Neural cell (in vitro differentiated cells): ENCODE results near the gene GCK. TPM values are rescaled to one million over a fixed set of nuclear protein-coding genes. Genes with fewer than 3 reads are reported as not detected.
"Not testable (repeated sequence)": the region's sequence is repeated elsewhere in the genome, so short reads cannot be mapped to it uniquely, and the experiment has no call there.

Experiments used
- H2AFZ ChIP-seq: fragments of 200-600, 300-800 bp; sonication (generic), shearing (Covaris generic); 2 replicates; pipeline ENCODE4 v1.6.0; 2014; ENCODE audit warnings: low read depth, mild to moderate bottlenecking, antibody characterized with exemption, low read length, moderate library complexity
- H3F3A ChIP-seq: fragments of 200-600 bp; shearing (Covaris generic); 2 replicates; pipeline ENCODE4 v1.6.1; 2016; ENCODE audit warnings: mild to moderate bottlenecking, moderate library complexity, mixed read lengths, antibody characterized with exemption, low read length; ENCODE audit not compliant: insufficient read depth, poor library complexity, severe bottlenecking
- H3K27ac ChIP-seq: fragments of 200-600, 300-800 bp; sonication (generic), shearing (Covaris generic); 2 replicates; pipeline ENCODE4 v1.5.1; 2014; ENCODE audit warnings: mild to moderate bottlenecking, low read length, moderate library complexity
- H3K27me3 ChIP-seq: fragments of 300-800, 200-600 bp; sonication (generic), shearing (Covaris generic); 2 replicates; pipeline ENCODE4 v1.6.0; 2014; ENCODE audit warnings: mild to moderate bottlenecking, low read depth, low read length, moderate library complexity; ENCODE audit not compliant: insufficient read depth
- H3K36me3 ChIP-seq: fragments of 300-800, 200-600 bp; sonication (generic), shearing (Covaris generic); 2 replicates; pipeline ENCODE4 v1.5.1; 2014; ENCODE audit warnings: mild to moderate bottlenecking, antibody characterized with exemption, low read length, moderate library complexity; ENCODE audit not compliant: insufficient read depth
- H3K4me2 ChIP-seq: fragments of 300-800, 200-600 bp; sonication (generic), shearing (Covaris generic); 2 replicates; pipeline ENCODE4 v1.6.0; 2014; ENCODE audit warnings: mild to moderate bottlenecking, low read length
- H3K4me3 ChIP-seq: fragments of 300-800, 200-600 bp; sonication (generic), shearing (Covaris generic); 2 replicates; pipeline ENCODE4 v1.5.1; 2014; ENCODE audit warnings: mild to moderate bottlenecking, low read length, moderate library complexity
- H3K79me2 ChIP-seq: fragments of 200-600 bp; shearing (Covaris generic); replicated peaks from 2 replicates; pipeline ENCODE4 v1.6.0; 2014; ENCODE audit warnings: mild to moderate bottlenecking, low read length, moderate library complexity; ENCODE audit not compliant: insufficient read depth
- H3K9ac ChIP-seq: fragments of 300-800, 200-600 bp; sonication (generic), shearing (Covaris generic); 2 replicates; pipeline ENCODE4 v1.6.1; 2016; ENCODE audit warnings: mild to moderate bottlenecking, low read length, mixed read lengths
- H3K9me2 ChIP-seq: fragments of 200-600 bp; shearing (Covaris generic); 2 replicates; pipeline ENCODE4 v1.6.1; 2016; ENCODE audit warnings: mild to moderate bottlenecking, low read length, mixed read lengths; ENCODE audit not compliant: insufficient read depth
- H3K9me3 ChIP-seq: fragments of 200-600, 300-800 bp; sonication (generic), shearing (Covaris generic); 2 replicates; pipeline ENCODE4 v1.6.1; 2016; ENCODE audit warnings: mild to moderate bottlenecking, mixed run types, low read length, moderate library complexity, mixed read lengths
- H4K20me1 ChIP-seq: fragments of 200-600 bp; shearing (Covaris generic); 2 replicates; pipeline ENCODE4 v1.6.1; 2016; ENCODE audit warnings: mild to moderate bottlenecking, mixed run types; ENCODE audit not compliant: insufficient read depth
- EP300 ChIP-seq: fragments of 450-650 bp; conservative IDR thresholded peaks from 2 replicates; pipeline ENCODE4 v1.6.1; 2014; ENCODE audit warnings: antibody characterized with exemption, mild to moderate bottlenecking, moderate library complexity; ENCODE audit not compliant: poor library complexity, severe bottlenecking
- EZH2 ChIP-seq: fragments of 200-600, 300-800 bp; shearing (Covaris generic), sonication (generic); IDR thresholded peaks from 2 replicates; pipeline ENCODE4 v1.6.1; 2014; ENCODE audit warnings: antibody characterized with exemption, low read length, borderline replicate concordance, mild to moderate bottlenecking; ENCODE audit not compliant: insufficient read depth, poor library complexity, severe bottlenecking
- MXI1 ChIP-seq: fragments of 450-650 bp; conservative IDR thresholded peaks from 2 replicates; pipeline ENCODE4 v1.6.1; 2014; ENCODE audit warnings: antibody characterized with exemption, mild to moderate bottlenecking; ENCODE audit not compliant: poor library complexity, severe bottlenecking
- POLR2AphosphoS5 ChIP-seq: IDR thresholded peaks from 2 replicates; pipeline ENCODE4 v1.6.1; 2012
- RAD21 ChIP-seq: fragments of 450-650 bp; conservative IDR thresholded peaks from 2 replicates; pipeline ENCODE4 v1.6.1; 2014; ENCODE audit warnings: antibody characterized with exemption, mild to moderate bottlenecking, moderate library complexity
- SMC3 ChIP-seq: fragments of 450-650 bp; conservative IDR thresholded peaks from 2 replicates; pipeline ENCODE4 v1.6.1; 2014; ENCODE audit warnings: antibody characterized with exemption, mild to moderate bottlenecking, moderate library complexity; ENCODE audit not compliant: poor library complexity
- TAF1 ChIP-seq: IDR thresholded peaks from 2 replicates; pipeline ENCODE4 v1.6.1; 2012; ENCODE audit warnings: low read depth
- polyA plus RNA-seq: library from polyadenylated mRNA; depleted of rRNA; stranded (reverse); fragments of >200 nt; gene quantifications from 2 replicates; pipeline ENCODE4 v1.2.3, GENCODE V29; 2014
- TF ChIP-seq, protein P1 (sequence below): fragments of 450-650 bp; IDR thresholded peaks from 2 replicates; pipeline ENCODE4 v1.5.1; 2014; ENCODE audit warnings: antibody characterized with exemption, mild to moderate bottlenecking, moderate library complexity; ENCODE audit not compliant: poor library complexity, severe bottlenecking
- TF ChIP-seq, protein P2 (sequence below): IDR thresholded peaks from 2 replicates; pipeline ENCODE4 v1.6.1; 2012; ENCODE audit warnings: borderline replicate concordance

Gene GCK
- polyA plus RNA-seq, 1 donor from 2014 or later = 7.4 TPM

DNA sequence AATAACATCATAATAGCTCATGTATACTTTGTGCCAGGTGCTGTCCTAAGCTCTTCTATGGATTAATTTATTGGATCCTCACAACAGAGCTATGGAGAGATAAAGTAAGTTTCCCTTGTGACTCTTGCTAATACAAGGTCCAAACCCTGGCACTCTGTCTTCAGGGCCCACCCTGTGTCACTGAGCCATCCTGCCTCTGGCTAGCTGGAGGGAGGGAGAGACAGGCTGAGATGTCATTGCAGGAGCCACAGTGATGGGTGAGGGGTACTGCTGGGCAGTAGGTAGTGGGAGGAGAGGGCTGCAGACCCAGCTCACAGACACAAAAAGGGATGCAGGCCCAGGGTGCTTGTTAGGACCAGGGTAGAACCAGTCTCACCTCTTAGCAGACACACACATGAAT lies 16.9 kb downstream of the GCK start:
- no peaks in the 10 kb centered on the region for H3K9me2 ChIP-seq
- H4K20me1 ChIP-seq = no peaks in the 10 kb centered on the region
- no peaks in the 10 kb centered on the region for H3K27me3 ChIP-seq
- H3K4me3 ChIP-seq = no peak overlapping the region
- no peaks in the 10 kb centered on the region for H3F3A ChIP-seq
- H3K79me2 ChIP-seq = no peaks in the 10 kb centered on the region
- H2AFZ ChIP-seq = no peak overlapping the region
- no peak overlapping the region for H3K4me2 ChIP-seq
- no peak overlapping the region for H3K9ac ChIP-seq
- TF ChIP-seq EP300 (no peak), SMC3 (no peak), RAD21 (no peak), EZH2 (no peak), TAF1 (no peak), MXI1 (no peak), POLR2AphosphoS5 (no peak)
- TF ChIP-seq, protein P1, sequence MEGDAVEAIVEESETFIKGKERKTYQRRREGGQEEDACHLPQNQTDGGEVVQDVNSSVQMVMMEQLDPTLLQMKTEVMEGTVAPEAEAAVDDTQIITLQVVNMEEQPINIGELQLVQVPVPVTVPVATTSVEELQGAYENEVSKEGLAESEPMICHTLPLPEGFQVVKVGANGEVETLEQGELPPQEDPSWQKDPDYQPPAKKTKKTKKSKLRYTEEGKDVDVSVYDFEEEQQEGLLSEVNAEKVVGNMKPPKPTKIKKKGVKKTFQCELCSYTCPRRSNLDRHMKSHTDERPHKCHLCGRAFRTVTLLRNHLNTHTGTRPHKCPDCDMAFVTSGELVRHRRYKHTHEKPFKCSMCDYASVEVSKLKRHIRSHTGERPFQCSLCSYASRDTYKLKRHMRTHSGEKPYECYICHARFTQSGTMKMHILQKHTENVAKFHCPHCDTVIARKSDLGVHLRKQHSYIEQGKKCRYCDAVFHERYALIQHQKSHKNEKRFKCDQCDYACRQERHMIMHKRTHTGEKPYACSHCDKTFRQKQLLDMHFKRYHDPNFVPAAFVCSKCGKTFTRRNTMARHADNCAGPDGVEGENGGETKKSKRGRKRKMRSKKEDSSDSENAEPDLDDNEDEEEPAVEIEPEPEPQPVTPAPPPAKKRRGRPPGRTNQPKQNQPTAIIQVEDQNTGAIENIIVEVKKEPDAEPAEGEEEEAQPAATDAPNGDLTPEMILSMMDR = no peak
- TF ChIP-seq, protein P2, sequence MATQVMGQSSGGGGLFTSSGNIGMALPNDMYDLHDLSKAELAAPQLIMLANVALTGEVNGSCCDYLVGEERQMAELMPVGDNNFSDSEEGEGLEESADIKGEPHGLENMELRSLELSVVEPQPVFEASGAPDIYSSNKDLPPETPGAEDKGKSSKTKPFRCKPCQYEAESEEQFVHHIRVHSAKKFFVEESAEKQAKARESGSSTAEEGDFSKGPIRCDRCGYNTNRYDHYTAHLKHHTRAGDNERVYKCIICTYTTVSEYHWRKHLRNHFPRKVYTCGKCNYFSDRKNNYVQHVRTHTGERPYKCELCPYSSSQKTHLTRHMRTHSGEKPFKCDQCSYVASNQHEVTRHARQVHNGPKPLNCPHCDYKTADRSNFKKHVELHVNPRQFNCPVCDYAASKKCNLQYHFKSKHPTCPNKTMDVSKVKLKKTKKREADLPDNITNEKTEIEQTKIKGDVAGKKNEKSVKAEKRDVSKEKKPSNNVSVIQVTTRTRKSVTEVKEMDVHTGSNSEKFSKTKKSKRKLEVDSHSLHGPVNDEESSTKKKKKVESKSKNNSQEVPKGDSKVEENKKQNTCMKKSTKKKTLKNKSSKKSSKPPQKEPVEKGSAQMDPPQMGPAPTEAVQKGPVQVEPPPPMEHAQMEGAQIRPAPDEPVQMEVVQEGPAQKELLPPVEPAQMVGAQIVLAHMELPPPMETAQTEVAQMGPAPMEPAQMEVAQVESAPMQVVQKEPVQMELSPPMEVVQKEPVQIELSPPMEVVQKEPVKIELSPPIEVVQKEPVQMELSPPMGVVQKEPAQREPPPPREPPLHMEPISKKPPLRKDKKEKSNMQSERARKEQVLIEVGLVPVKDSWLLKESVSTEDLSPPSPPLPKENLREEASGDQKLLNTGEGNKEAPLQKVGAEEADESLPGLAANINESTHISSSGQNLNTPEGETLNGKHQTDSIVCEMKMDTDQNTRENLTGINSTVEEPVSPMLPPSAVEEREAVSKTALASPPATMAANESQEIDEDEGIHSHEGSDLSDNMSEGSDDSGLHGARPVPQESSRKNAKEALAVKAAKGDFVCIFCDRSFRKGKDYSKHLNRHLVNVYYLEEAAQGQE = no peak
- H3K27ac ChIP-seq = no peak overlapping the region
- no peaks in the 10 kb centered on the region for H3K36me3 ChIP-seq
- H3K9me3 ChIP-seq = no peaks in the 10 kb centered on the region

DNA sequence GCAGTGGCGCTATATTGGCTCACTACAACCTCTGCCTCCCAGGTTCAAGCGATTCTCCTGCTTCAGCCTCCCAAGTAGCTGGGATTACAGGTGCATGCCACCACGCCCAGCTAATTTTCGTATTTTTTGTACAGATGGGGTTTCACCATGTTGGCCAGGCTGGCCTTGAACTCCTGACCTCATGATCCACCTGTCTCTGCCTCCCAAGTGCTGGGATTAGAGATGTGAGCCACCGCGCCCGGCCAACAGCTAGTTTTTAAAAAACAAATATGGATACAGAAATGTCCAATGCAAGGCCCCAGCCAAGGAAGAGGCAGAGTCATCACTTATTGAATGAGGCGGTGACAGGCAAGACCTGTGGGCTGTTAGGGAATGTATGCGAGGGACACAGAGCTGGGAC lies 17.3 kb downstream of the GCK start:
- H3K4me2 ChIP-seq, H3K4me3 ChIP-seq, H2AFZ ChIP-seq, H3F3A ChIP-seq, H3K9me3 ChIP-seq, H3K27me3 ChIP-seq, H3K27ac ChIP-seq, H4K20me1 ChIP-seq, H3K9me2 ChIP-seq, H3K36me3 ChIP-seq, H3K9ac ChIP-seq, H3K79me2 ChIP-seq: not testable (repeated sequence)

DNA sequence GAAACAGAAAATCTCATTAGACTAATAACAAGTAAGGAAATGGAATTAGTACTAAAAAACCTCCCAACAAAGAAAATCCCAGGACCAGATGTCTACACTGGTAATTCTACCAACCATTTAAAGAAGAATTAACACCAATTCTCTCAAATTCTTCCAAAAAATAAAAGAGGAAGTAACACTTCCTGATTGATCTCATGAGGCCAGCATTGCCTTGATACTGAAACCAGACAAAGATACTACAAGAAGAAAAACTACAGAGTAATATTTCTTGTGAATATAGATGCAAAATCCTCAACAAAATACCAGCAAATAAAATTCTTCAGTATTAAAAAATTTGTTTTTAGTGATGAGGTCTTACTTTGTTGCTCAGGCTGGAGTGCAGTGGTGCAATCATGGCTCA lies 21.3 kb downstream of the GCK start:
- Histone ChIP-seq H3K4me2 (no peak overlapping the region), H3K36me3 (no peaks in the 10 kb centered on the region), H2AFZ (no peak overlapping the region), H3K79me2 (no peaks in the 10 kb centered on the region), H3K9me3 (no peaks in the 10 kb centered on the region), H3K9me2 (no peaks in the 10 kb centered on the region), H3K27me3 (no peaks in the 10 kb centered on the region), H3K27ac (no peak overlapping the region), H4K20me1 (no peaks in the 10 kb centered on the region), H3K4me3 (no peak overlapping the region), H3F3A (no peaks in the 10 kb centered on the region), H3K9ac (no peak overlapping the region)
- TF ChIP-seq SMC3 (no peak), EP300 (no peak), POLR2AphosphoS5 (no peak), EZH2 (no peak), RAD21 (no peak), TAF1 (no peak)
- TF ChIP-seq, protein P2 = no peak
- TF ChIP-seq, protein P1 = no peak
